GM12878 (cell line): ENCODE data around the gene TNFRSF8. TPM values are rescaled to one million over a fixed set of nuclear protein-coding genes. Genes with fewer than 3 reads are reported as not detected.

Experiments
- ATAC-seq: fragments of 200-7000 bp; cut with Tn5 transposase; 3 replicates; pipeline ENCODE4 v1.9.1; 2020; ENCODE audit warnings: mild to moderate bottlenecking, moderate library complexity
- BruUV-seq: library from RNA; stranded (reverse); fragments of 400-500 nt; replicated peaks from 2 replicates; lab custom pipeline; 2021; lab: Mats Ljungman, UMichigan
- CTCF ChIA-PET: fragments of 300-600 bp; sonication (Branson Sonifier 250); formaldehyde crosslinking; extraction: SDS; loops from one replicate; lab custom pipeline; 2021; ENCODE audit warnings: inconsistent platforms; lab: Yijun Ruan, JAX
- POLR2A ChIA-PET: fragments of 350-600 bp; formaldehyde crosslinking; extraction: SDS; loops from one replicate; lab custom pipeline; 2021; ENCODE audit warnings: inconsistent platforms; lab: Charles Lee
- RAD21 ChIA-PET: fragments of 300-600 bp; sonication (Branson Sonifier 250); formaldehyde crosslinking; loops from one replicate; lab custom pipeline; 2023; ENCODE audit warnings: antibody characterized with exemption; ENCODE audit not compliant: unreplicated experiment; lab: Charles Lee
- SMC1A ChIA-PET: fragments of 300-600 bp; sonication (Branson Sonifier 250); formaldehyde crosslinking; loops from one replicate; lab custom pipeline; 2023; ENCODE audit not compliant: unreplicated experiment, uncharacterized antibody; lab: Charles Lee
- DNase-seq: peaks from one replicate; pipeline ENCODE4 v3.0.0-alpha.2; 2011; ENCODE audit warnings: low read depth, low spot score
- FAIRE-seq: peaks from 3 replicates; lab custom pipeline; 2011; peaks lifted over from hg19 to GRCh38; lab: Jason Lieb, UNC
- H2AFZ ChIP-seq: 2 replicates; pipeline ENCODE4 v1.6.0; 2011; ENCODE audit warnings: low read depth, low read length, control low read depth; ENCODE audit not compliant: control insufficient read depth
- H3K27ac ChIP-seq: 2 replicates; pipeline ENCODE4 v1.5.1; 2011; ENCODE audit warnings: control low read depth; ENCODE audit not compliant: control insufficient read depth, insufficient read depth
- H3K27me3 ChIP-seq, 2 experiments: replicated peaks in 1 of 2; 2 replicates each; pipeline versions ENCODE4 v1.6.0 to v1.6.1; 2011; ENCODE audit warnings: low read length in 1 of 2; ENCODE audit not compliant: control insufficient read depth in 2 of 2, insufficient read depth in 2 of 2
- H3K36me3 ChIP-seq, 2 experiments: 2 replicates each; pipeline ENCODE4 v1.5.1; 2011; ENCODE audit warnings: low read length in 1 of 2; ENCODE audit not compliant: control insufficient read depth in 2 of 2, insufficient read depth in 2 of 2
- H3K4me1 ChIP-seq: 2 replicates; pipeline ENCODE4 v1.6.1; 2011; ENCODE audit warnings: mild to moderate bottlenecking, low read length, moderate library complexity, mixed read lengths; ENCODE audit not compliant: control insufficient read depth, insufficient read depth
- H3K4me2 ChIP-seq: 2 replicates; pipeline ENCODE4 v1.6.0; 2011; ENCODE audit warnings: control low read depth; ENCODE audit not compliant: control insufficient read depth, insufficient read depth
- H3K4me3 ChIP-seq: fragments of 200-600 bp; sonication (generic); 2 replicates; pipeline ENCODE4 v1.5.1; 2016
- H3K79me2 ChIP-seq: 2 replicates; pipeline ENCODE4 v1.6.0; 2011; ENCODE audit warnings: low read length; ENCODE audit not compliant: control insufficient read depth, insufficient read depth
- H3K9ac ChIP-seq: 2 replicates; pipeline ENCODE4 v1.8.0; 2011; ENCODE audit warnings: low read length, control low read depth, mixed read lengths; ENCODE audit not compliant: control insufficient read depth, insufficient read depth
- H3K9me3 ChIP-seq: replicated peaks from 3 replicates; pipeline ENCODE4 v1.5.1; 2011; ENCODE audit warnings: mild to moderate bottlenecking, low read length; ENCODE audit not compliant: control insufficient read depth, insufficient read depth
- H4K20me1 ChIP-seq: 2 replicates; pipeline ENCODE4 v1.6.0; 2011; ENCODE audit not compliant: control insufficient read depth, insufficient read depth
- BCL3 ChIP-seq: IDR thresholded peaks from 2 replicates; pipeline ENCODE4 v1.6.1; 2011; ENCODE audit warnings: borderline replicate concordance, low read depth, mild to moderate bottlenecking, moderate library complexity, low read length; ENCODE audit not compliant: insufficient read depth, poor library complexity, severe bottlenecking
- IRF5 ChIP-seq: fragments of 450-650 bp; IDR thresholded peaks from 2 replicates; pipeline ENCODE4 v1.6.1; 2017; ENCODE audit warnings: borderline replicate concordance
- NR2C2 ChIP-seq: IDR thresholded peaks from 2 replicates; pipeline ENCODE4 v1.6.1; 2011; ENCODE audit warnings: borderline replicate concordance, low read depth; ENCODE audit not compliant: control insufficient read depth, insufficient read length
- POLR2AphosphoS5 ChIP-seq: IDR thresholded peaks from 2 replicates; pipeline ENCODE4 v1.6.1; 2011; ENCODE audit warnings: mild to moderate bottlenecking, low read length, inconsistent platforms
- SMARCA5 ChIP-seq: fragments of 450-650 bp; IDR thresholded peaks from 2 replicates; pipeline ENCODE4 v1.6.1; 2017; ENCODE audit warnings: mild to moderate bottlenecking
- TCF7 ChIP-seq: IDR thresholded peaks from 2 replicates; pipeline ENCODE4 v1.6.1; 2014; ENCODE audit warnings: antibody characterized with exemption, borderline replicate concordance
- ZBTB33 ChIP-seq: fragments of 450-650 bp; IDR thresholded peaks from 2 replicates; pipeline ENCODE4 v1.6.1; 2017; ENCODE audit warnings: mild to moderate bottlenecking
- WGBS: methylation state at CpG from one replicate; pipeline ENCODE4 v1.1.6; 2016; ENCODE audit warnings: low lambda C conversion rate; ENCODE audit not compliant: insufficient replicate concordance, insufficient coverage; ENCODE audit errors: missing lambda C conversion rate; 5-methylcytosine and 5-hydroxymethylcytosine counted together
- in situ Hi-C: fragments of 300-500 bp; cut with MboI; formaldehyde crosslinking; loops from 9 replicates; pipeline ENCODE4 v1.14.3; 2018; ENCODE audit warnings: mixed read lengths
- intact Hi-C: fragments of 100-400 bp; cut with micrococcal nuclease; formaldehyde crosslinking; loops from one replicate; pipeline ENCODE4 v1.14.2; 2022; ENCODE audit not compliant: unreplicated experiment
- polyA plus RNA-seq, 11 experiments: library from polyadenylated mRNA; depleted of rRNA in 4 of 11; unstranded in 6 of 11; stranded (reverse) in 5 of 11; fragments of >200 nt; fragmentation: Nextera tagmentation in 4 of 11; fragmentation: Illumina TruSeq in 1 of 11; extraction: Ambion mirVana in 4 of 11; extraction: Trizol in 1 of 11; gene quantifications; 1 replicate in 1 of 11; 2 replicates in 10 of 11; pipeline versions ENCODE4 v1.2.1 to v1.2.3, GENCODE V29; 2011 to 2016; ENCODE audit warnings: inconsistent platforms in 2 of 11, missing spikeins in 2 of 11, low read depth in 1 of 11
- total RNA-seq, 4 experiments: library from RNA; depleted of rRNA in 3 of 4; stranded (reverse); fragments of >200 nt in 3 of 4; fragmentation: Illumina TruSeq in 1 of 4; extraction: Trizol in 1 of 4; gene quantifications; 2 replicates each; pipeline versions ENCODE4 v1.2.1 to v1.2.3, GENCODE V29; 2013 to 2021
- TF ChIP-seq, protein P1 (sequence below), 3 experiments: IDR thresholded peaks in 2 of 3; conservative IDR thresholded peaks in 1 of 3; 2 replicates each; pipeline ENCODE4 v1.5.1; 2011; ENCODE audit warnings: low read depth in 3 of 3, low read length in 3 of 3, mild to moderate bottlenecking in 3 of 3, control low read depth in 2 of 3, moderate library complexity in 2 of 3, inconsistent platforms in 1 of 3, mixed read lengths in 1 of 3; ENCODE audit not compliant: control insufficient read depth in 2 of 3, insufficient read depth in 1 of 3; ENCODE audit errors: extremely low read depth in 1 of 3

Gene TNFRSF8
- total and polyA plus RNA-seq, 10 of the 15 experiments (the other 5 are each of a cell fraction or from before 2014, with no cell fraction given): 9.8 to 114 (median 58.8) TPM

DNA sequence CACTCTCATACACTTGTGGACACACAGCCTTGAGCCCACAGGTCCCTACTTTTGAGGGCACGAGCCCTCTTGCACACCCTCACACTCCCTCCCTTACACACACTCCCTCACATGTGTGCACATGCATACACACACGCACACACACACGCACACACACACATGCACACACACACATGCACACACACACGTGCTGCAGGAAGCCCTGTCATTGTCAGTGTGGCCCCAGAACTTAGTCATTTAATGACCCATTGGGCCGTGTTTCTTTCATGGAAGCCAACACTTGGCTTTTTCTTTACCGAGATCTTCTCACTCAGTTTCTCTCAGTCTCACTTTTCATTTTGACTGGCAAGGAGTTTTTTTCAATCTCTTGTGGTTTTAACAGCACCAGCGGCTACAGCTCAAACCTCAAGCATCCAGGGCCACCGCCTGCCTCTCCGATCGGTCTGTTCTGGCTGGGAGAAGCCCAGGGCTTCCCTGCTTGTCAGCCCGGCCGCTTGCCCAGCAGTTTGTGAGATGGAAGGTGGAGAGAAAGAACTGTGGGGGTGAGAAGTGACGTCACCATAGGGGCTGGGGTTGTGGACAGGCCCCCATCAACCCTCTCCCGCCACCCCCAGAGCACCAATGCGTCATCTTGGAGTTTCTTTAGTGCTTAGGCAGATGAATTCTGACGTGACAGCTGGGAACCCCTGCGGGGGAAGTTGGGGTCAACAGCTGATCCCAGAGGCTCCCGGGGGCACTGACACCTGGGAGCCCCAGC is 15.8 kb upstream of the TNFRSF8 start (continued):
- peak; percentile 52; the same call in 1 of the 2 replicates for TF ChIP-seq POLR2AphosphoS5
- TF ChIP-seq BCL3: peak; percentile 66
- TF ChIP-seq TCF7: peak; percentile 79
- TF ChIP-seq, all 136 proteins: peak for 70

DNA sequence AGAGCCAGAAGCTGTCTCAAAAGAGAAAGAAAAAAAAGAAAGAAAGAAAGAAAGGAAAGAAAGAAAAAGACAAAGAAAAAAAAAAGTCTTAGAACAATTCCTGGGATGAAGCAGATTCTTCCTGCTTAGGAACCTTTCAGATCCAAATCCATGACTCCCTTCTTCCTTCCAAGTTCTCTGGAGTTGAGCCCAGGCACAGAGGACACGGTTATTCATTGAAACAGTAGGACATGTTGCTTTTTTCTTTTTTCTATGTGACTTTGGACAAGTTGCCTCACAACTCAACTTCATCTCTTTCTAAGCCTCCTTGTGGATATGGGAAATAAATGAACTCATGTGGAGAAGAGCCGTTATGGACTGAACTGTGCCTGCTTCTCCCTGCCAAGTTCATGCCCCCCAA is 14.7 kb upstream of the TNFRSF8 start:
- Histone ChIP-seq H2AFZ (no peak overlapping the region), H3K27ac (peak overlapping the region; percentile 94), H3K4me2 (peak overlapping the region; percentile 17), H3K4me3 (no peak overlapping the region), H4K20me1 (no peaks in the 10 kb centered on the region), H3K4me1 (peaks cover 88% of the 10 kb centered on the region), H3K36me3 (no peaks in the 10 kb centered on the region), H3K27me3 (no peaks in the 10 kb centered on the region), H3K9ac (peak overlapping the region; percentile 81), H3K9me3 (no peaks in the 10 kb centered on the region), H3K79me2 (peaks cover 9% of the 10 kb centered on the region)
- ChIA-PET SMC1A (interaction anchor here (1.8 to 14.3 kb wide), 4 partner anchors 9 to 30 kb away, joined by 11 to 209 read pairs (median 82); partner anchors contain the start of gene TNFRSF8), POLR2A (interaction anchor here (1.0 to 9.7 kb wide), 4 partner anchors 9 to 29 kb away, joined by 3 to 154 read pairs (median 48); partner anchors contain the start of gene TNFRSF8), RAD21 (interaction anchor here (2.3 to 9.9 kb wide), 6 partner anchors 9 to 31 kb away, joined by 12 to 167 read pairs (median 41); partner anchors contain the start of genes MIIP and TNFRSF8), CTCF (interaction anchor here (0.8 to 4.4 kb wide), 9 partner anchors 8 to 46 kb away, joined by 3 to 37 read pairs (median 3); partner anchors contain the start of gene MIIP)
- no peak for FAIRE-seq
- no peak for ATAC-seq
- in situ Hi-C loops (no loop called here), intact Hi-C loops (loop anchor here (5.0 kb wide), 1 partner anchor 114 kb away; no protein-coding TSS in a partner anchor)
- 33% methylated on average over 2 of the region's 2 CpGs for WGBS
- DNase-seq: no peak
- BruUV-seq: no TSS peak
- no peak for TF ChIP-seq ZBTB33
- no peak for TF ChIP-seq SMARCA5
- no peak for TF ChIP-seq NR2C2
- TF ChIP-seq IRF5: no peak
- TF ChIP-seq, protein P1, sequence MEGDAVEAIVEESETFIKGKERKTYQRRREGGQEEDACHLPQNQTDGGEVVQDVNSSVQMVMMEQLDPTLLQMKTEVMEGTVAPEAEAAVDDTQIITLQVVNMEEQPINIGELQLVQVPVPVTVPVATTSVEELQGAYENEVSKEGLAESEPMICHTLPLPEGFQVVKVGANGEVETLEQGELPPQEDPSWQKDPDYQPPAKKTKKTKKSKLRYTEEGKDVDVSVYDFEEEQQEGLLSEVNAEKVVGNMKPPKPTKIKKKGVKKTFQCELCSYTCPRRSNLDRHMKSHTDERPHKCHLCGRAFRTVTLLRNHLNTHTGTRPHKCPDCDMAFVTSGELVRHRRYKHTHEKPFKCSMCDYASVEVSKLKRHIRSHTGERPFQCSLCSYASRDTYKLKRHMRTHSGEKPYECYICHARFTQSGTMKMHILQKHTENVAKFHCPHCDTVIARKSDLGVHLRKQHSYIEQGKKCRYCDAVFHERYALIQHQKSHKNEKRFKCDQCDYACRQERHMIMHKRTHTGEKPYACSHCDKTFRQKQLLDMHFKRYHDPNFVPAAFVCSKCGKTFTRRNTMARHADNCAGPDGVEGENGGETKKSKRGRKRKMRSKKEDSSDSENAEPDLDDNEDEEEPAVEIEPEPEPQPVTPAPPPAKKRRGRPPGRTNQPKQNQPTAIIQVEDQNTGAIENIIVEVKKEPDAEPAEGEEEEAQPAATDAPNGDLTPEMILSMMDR (IDR thresholded peaks at IDR 0.05 in 2 of 3, conservative IDR thresholded peaks at IDR 0.05 in 1 of 3; ENCODE audit: control insufficient read depth in 2 of 3, extremely low read depth in 1 of 3, insufficient read depth in 1 of 3, low read depth in 3 of 3, low read length in 3 of 3): no peak
